ENCODE data around the gene TGFB1I1.

TGFB1I1 gene

DNA sequence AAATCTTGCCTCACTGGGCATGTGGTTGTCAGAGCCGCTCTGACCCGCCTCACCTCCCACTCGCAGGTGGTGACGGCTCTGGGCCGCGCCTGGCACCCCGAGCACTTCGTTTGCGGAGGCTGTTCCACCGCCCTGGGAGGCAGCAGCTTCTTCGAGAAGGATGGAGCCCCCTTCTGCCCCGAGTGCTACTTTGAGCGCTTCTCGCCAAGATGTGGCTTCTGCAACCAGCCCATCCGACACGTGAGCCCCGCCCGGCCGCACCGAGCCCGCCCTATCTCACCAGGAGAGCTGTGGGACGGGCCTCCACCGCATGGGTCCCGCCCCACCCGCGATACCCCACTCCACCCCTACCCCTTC, 4.0 kb downstream of the TGFB1I1 start:
- Histone ChIP-seq H3K4me2 (ENCODE audit: low read length) (no peak overlapping the region), H3K27ac (ENCODE audit: low read depth, low read length) (no peak overlapping the region), H4K20me1 (ENCODE audit: control insufficient read depth, insufficient read depth, low read depth, low read length) (no peaks in the 10 kb centered on the region), H3K4me3 (ENCODE audit: low read length) (no peak overlapping the region), H3K36me3 (ENCODE audit: control insufficient read depth, low read length) (no peaks in the 10 kb centered on the region), H3F3A (ENCODE audit: control insufficient read depth, insufficient read depth) (no peaks in the 10 kb centered on the region), H3K27me3 (ENCODE audit: control insufficient read depth, low read length) (peaks cover 18% of the 10 kb centered on the region), H3K9me3 (ENCODE audit: control insufficient read depth, insufficient read depth, low read length) (no peaks in the 10 kb centered on the region), H3K79me2 (ENCODE audit: control insufficient read depth, low read length) (no peaks in the 10 kb centered on the region), H3K9me2 (replicated peaks; ENCODE audit: control insufficient read depth, low read length) (no peaks in the 10 kb centered on the region), H3K4me1 (ENCODE audit: control insufficient read depth, low read length) (peaks cover 12% of the 10 kb centered on the region)
- TF ChIP-seq, protein P1, sequence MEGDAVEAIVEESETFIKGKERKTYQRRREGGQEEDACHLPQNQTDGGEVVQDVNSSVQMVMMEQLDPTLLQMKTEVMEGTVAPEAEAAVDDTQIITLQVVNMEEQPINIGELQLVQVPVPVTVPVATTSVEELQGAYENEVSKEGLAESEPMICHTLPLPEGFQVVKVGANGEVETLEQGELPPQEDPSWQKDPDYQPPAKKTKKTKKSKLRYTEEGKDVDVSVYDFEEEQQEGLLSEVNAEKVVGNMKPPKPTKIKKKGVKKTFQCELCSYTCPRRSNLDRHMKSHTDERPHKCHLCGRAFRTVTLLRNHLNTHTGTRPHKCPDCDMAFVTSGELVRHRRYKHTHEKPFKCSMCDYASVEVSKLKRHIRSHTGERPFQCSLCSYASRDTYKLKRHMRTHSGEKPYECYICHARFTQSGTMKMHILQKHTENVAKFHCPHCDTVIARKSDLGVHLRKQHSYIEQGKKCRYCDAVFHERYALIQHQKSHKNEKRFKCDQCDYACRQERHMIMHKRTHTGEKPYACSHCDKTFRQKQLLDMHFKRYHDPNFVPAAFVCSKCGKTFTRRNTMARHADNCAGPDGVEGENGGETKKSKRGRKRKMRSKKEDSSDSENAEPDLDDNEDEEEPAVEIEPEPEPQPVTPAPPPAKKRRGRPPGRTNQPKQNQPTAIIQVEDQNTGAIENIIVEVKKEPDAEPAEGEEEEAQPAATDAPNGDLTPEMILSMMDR (IDR thresholded peaks at IDR 0.05; ENCODE audit: low read depth, low read length, poor library complexity, severe bottlenecking), result no peak
- TF ChIP-seq EZH2phosphoT487 (IDR thresholded peaks at IDR 0.05; ENCODE audit: borderline replicate concordance, low read length), result no peak

DNA sequence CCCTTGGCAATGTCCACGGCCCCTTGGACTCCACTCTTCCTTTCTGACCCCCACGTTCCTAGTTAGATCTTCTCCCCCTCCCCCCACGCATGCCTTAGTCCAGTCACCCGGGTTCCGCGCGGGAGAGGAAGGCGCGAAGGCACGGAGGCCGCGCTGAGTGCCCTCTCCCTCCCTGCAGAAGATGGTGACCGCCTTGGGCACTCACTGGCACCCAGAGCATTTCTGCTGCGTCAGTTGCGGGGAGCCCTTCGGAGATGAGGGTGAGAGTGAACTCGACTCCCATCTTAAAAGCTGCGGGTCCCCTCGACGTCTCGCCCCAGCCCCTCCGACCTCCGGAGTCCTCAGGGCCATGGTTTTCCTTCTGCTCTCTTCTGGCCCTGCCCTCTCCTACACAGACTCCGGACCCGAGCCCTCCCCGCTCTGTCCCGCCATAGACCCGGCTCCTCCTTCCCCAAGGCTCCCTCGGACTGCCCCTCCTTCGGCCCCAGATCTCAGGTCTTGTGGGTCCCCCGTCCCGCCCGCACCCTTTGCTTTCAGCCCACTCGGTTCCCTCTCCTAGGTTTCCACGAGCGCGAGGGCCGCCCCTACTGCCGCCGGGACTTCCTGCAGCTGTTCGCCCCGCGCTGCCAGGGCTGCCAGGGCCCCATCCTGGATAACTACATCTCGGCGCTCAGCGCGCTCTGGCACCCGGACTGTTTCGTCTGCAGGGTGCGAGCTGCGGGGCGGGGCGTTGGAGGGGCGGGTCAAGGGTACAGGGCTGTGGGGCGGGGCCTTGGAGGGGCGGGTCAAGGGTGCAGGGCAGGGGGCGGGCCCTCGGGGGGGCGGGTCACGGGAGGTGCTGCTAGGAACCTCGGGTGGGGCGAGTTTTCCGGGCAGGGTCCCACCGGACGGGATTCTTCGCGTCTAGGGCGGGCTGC, 4.6 kb downstream of the TGFB1I1 start:
- H3K27ac ChIP-seq (ENCODE audit: low read depth, low read length), result no peak overlapping the region
- TF ChIP-seq, protein P1 (IDR thresholded peaks at IDR 0.05; ENCODE audit: low read depth, low read length, poor library complexity, severe bottlenecking), result no peak
- no peak for TF ChIP-seq EZH2phosphoT487 (IDR thresholded peaks at IDR 0.05; ENCODE audit: borderline replicate concordance, low read length)
- no peaks in the 10 kb centered on the region for H3K79me2 ChIP-seq (ENCODE audit: control insufficient read depth, low read length)
- H4K20me1 ChIP-seq (ENCODE audit: control insufficient read depth, insufficient read depth, low read depth, low read length), result no peaks in the 10 kb centered on the region
- H3K9me3 ChIP-seq (ENCODE audit: control insufficient read depth, insufficient read depth, low read length), result no peaks in the 10 kb centered on the region
- peaks cover 23% of the 10 kb centered on the region for H3K27me3 ChIP-seq (ENCODE audit: control insufficient read depth, low read length)
- no peaks in the 10 kb centered on the region for H3K36me3 ChIP-seq (ENCODE audit: control insufficient read depth, low read length)
- H3K4me1 ChIP-seq (ENCODE audit: control insufficient read depth, low read length), result peaks cover 12% of the 10 kb centered on the region
- no peaks in the 10 kb centered on the region for H3K9me2 ChIP-seq (replicated peaks; ENCODE audit: control insufficient read depth, low read length)
- H3K4me3 ChIP-seq (ENCODE audit: low read length), result peak overlapping the region; percentile 80
- H3F3A ChIP-seq (ENCODE audit: control insufficient read depth, insufficient read depth), result no peaks in the 10 kb centered on the region
- peak overlapping the region; percentile 97 for H3K4me2 ChIP-seq (ENCODE audit: low read length)

DNA sequence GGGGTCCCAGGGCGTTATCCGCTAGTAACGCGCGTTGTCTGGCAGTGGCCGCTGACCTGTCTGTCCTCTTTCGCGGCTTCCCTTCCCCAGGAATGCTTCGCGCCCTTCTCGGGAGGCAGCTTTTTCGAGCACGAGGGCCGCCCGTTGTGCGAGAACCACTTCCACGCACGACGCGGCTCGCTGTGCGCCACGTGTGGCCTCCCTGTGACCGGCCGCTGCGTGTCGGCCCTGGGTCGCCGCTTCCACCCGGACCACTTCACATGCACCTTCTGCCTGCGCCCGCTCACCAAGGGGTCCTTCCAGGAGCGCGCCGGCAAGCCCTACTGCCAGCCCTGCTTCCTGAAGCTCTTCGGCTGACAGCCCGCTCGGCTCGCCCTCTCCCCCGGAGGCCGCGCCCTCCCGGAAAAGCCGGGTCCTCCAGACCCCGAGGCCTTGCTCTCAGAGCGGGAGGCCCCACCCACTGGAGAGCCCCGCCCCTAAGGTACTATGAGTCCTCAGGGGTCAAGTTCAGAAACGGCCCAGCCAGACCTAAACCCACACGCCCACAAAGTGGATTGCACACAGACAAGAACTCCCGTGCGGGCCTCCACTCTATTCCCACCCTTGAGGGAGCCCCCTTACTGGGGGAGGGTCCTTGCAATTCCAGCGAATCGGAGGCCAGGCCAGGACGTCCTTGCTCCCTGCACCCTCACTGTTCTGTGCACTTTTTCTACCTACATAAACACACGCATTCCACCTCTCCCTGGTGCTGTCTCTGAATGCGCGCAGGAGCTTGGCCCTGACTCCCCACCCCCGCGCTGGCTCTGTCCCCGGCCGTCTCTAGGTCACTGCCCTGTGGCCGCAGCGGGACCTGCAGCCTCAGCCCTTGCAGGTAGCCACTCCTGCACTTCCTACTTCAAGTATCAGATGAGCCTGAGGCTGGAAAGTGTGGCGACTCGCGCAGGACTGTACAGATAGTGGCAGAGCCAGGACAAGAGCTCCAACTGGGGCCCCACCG, 5.6 kb downstream of the TGFB1I1 start:
- Histone ChIP-seq H3K36me3 (ENCODE audit: control insufficient read depth, low read length) (no peaks in the 10 kb centered on the region), H3K27me3 (ENCODE audit: control insufficient read depth, low read length) (peaks cover 26% of the 10 kb centered on the region), H3K79me2 (ENCODE audit: control insufficient read depth, low read length) (no peaks in the 10 kb centered on the region), H4K20me1 (ENCODE audit: control insufficient read depth, insufficient read depth, low read depth, low read length) (no peaks in the 10 kb centered on the region), H3K27ac (ENCODE audit: low read depth, low read length) (no peak overlapping the region), H3K4me2 (ENCODE audit: low read length) (peak overlapping the region; percentile 97), H3K9me2 (replicated peaks; ENCODE audit: control insufficient read depth, low read length) (no peaks in the 10 kb centered on the region), H3K4me1 (ENCODE audit: control insufficient read depth, low read length) (peaks cover 12% of the 10 kb centered on the region), H3F3A (ENCODE audit: control insufficient read depth, insufficient read depth) (no peaks in the 10 kb centered on the region), H3K4me3 (ENCODE audit: low read length) (peak overlapping the region; percentile 80), H3K9me3 (ENCODE audit: control insufficient read depth, insufficient read depth, low read length) (no peaks in the 10 kb centered on the region)
- no peak for TF ChIP-seq EZH2phosphoT487 (IDR thresholded peaks at IDR 0.05; ENCODE audit: borderline replicate concordance, low read length)
- TF ChIP-seq, protein P1 (IDR thresholded peaks at IDR 0.05; ENCODE audit: low read depth, low read length, poor library complexity, severe bottlenecking), result no peak
